K562 (cell line): ENCODE measurements around the gene PLD1. TPM values are rescaled to one million over a fixed set of nuclear protein-coding genes. Genes with fewer than 3 reads are reported as not detected.

Source experiments
- ATAC-seq: fragments of 200-7000 bp; cut with Tn5 transposase; 3 replicates; pipeline ENCODE4 v1.9.1; 2020; ENCODE audit warnings: moderate library complexity
- BruUV-seq: library from RNA; stranded (reverse); fragments of 400-500 nt; replicated peaks from 2 replicates; lab custom pipeline; 2021; lab: Mats Ljungman, UMichigan
- CTCF ChIA-PET: fragments of 300-600 bp; formaldehyde crosslinking; extraction: SDS; loops from one replicate; lab custom pipeline; 2021; ENCODE audit warnings: low intra/inter-chr PET ratio; lab: Yijun Ruan, JAX
- POLR2A ChIA-PET: fragments of 300-600, 350-650 bp; sonication (Branson Sonifier 250); formaldehyde crosslinking; extraction: SDS; loops from one replicate; lab custom pipeline; 2021; ENCODE audit warnings: antibody characterized with exemption, inconsistent platforms; lab: Yijun Ruan, JAX
- DNase-seq, 4 experiments: peaks; one replicate each; pipeline versions ENCODE4 v3.0.0 to v3.0.0-alpha.2; 2011 to 2018; ENCODE audit warnings: low spot score in 3 of 4, mixed read lengths in 3 of 4; ENCODE audit errors: extremely low read depth in 1 of 4
- FAIRE-seq: peaks from 2 replicates; lab custom pipeline; 2011; peaks lifted over from hg19 to GRCh38; lab: Jason Lieb, UNC
- H2AFZ ChIP-seq: 2 replicates; pipeline ENCODE4 v1.6.0; 2011; ENCODE audit warnings: low read depth, low read length, control low read depth, inconsistent platforms
- H3K27ac ChIP-seq: fragments of 200-600 bp; 3 replicates; pipeline ENCODE4 v1.8.0; 2011; ENCODE audit warnings: low read depth, mild to moderate bottlenecking, control low read depth, inconsistent platforms, low read length, moderate library complexity, mixed read lengths; ENCODE audit errors: extremely low read depth
- H3K27me3 ChIP-seq, 2 experiments: fragments of 300-600 bp in 1 of 2; 2 replicates in 1 of 2; 3 replicates in 1 of 2; pipeline versions ENCODE4 v1.6.0 to v1.8.0; 2011; ENCODE audit warnings: inconsistent platforms in 2 of 2, low read length in 2 of 2, mild to moderate bottlenecking in 1 of 2, mixed read lengths in 1 of 2, moderate library complexity in 1 of 2; ENCODE audit not compliant: control insufficient read depth in 2 of 2, insufficient read depth in 2 of 2
- H3K36me3 ChIP-seq: fragments of 300-600 bp; 3 replicates; pipeline ENCODE4 v1.8.0; 2011; ENCODE audit warnings: mild to moderate bottlenecking, low read length, inconsistent platforms; ENCODE audit not compliant: control insufficient read depth, insufficient read depth
- H3K4me1 ChIP-seq, 2 experiments: fragments of 200-600 bp in 1 of 2; replicated peaks in 1 of 2; 2 replicates in 1 of 2; 3 replicates in 1 of 2; pipeline versions ENCODE4 v1.5.1 to v1.8.0; 2011; ENCODE audit warnings: inconsistent platforms in 2 of 2, low read length in 2 of 2, mild to moderate bottlenecking in 1 of 2, mixed read lengths in 1 of 2, moderate library complexity in 1 of 2; ENCODE audit not compliant: control insufficient read depth in 2 of 2, insufficient read depth in 2 of 2
- H3K4me2 ChIP-seq: 2 replicates; pipeline ENCODE4 v1.6.1; 2011; ENCODE audit warnings: low read length, control low read depth, inconsistent platforms, mixed read lengths; ENCODE audit not compliant: insufficient read depth
- H3K4me3 ChIP-seq: fragments of 200-600 bp; sonication (generic), shearing (Covaris generic); 2 replicates; pipeline ENCODE4 v1.5.1; 2016; ENCODE audit warnings: control low read depth, inconsistent platforms
- H3K79me2 ChIP-seq: fragments of 200-600 bp; 3 replicates; pipeline ENCODE4 v1.8.0; 2011; ENCODE audit warnings: low read length, inconsistent platforms; ENCODE audit not compliant: control insufficient read depth, insufficient read depth
- H3K9ac ChIP-seq, 2 experiments: 2 replicates each; pipeline versions ENCODE4 v1.6.0 to v1.6.1; 2011; ENCODE audit warnings: low read depth in 2 of 2, low read length in 2 of 2, control low read depth in 1 of 2, inconsistent platforms in 1 of 2, mild to moderate bottlenecking in 1 of 2, mixed read lengths in 1 of 2; ENCODE audit not compliant: insufficient read depth in 1 of 2
- H3K9me1 ChIP-seq: one replicate; pipeline ENCODE4 v1.6.0; 2011; ENCODE audit warnings: inconsistent platforms, mild to moderate bottlenecking, low read length, moderate library complexity; ENCODE audit not compliant: control insufficient read depth, insufficient read depth
- H3K9me3 ChIP-seq: replicated peaks from 2 replicates; pipeline ENCODE4 v1.5.1; 2011; ENCODE audit warnings: low read depth, low read length, inconsistent platforms; ENCODE audit not compliant: control insufficient read depth, insufficient read depth
- H4K20me1 ChIP-seq: replicated peaks from 2 replicates; pipeline ENCODE4 v1.6.1; 2011; ENCODE audit warnings: low read length, inconsistent platforms, mixed read lengths; ENCODE audit not compliant: control insufficient read depth, insufficient read depth
- C11orf30 ChIP-seq: fragments of 450-650 bp; IDR thresholded peaks from 2 replicates; pipeline ENCODE4 v1.6.1; 2016; ENCODE audit warnings: low read depth, mild to moderate bottlenecking
- GTF2F1 ChIP-seq: IDR thresholded peaks from 2 replicates; pipeline ENCODE4 v1.6.1; 2011; ENCODE audit warnings: low read depth, low read length, improper control_type of control experiment
- HDGF ChIP-seq: fragments of 450-650 bp; IDR thresholded peaks from 2 replicates; pipeline ENCODE4 v1.6.1; 2016
- MAFF ChIP-seq: IDR thresholded peaks from 2 replicates; pipeline ENCODE4 v1.6.1; 2012; ENCODE audit warnings: low read length, improper control_type of control experiment
- MAFG ChIP-seq: fragments of 450-650 bp; conservative IDR thresholded peaks from 2 replicates; pipeline ENCODE4 v1.6.1; 2016; ENCODE audit warnings: missing genetic modification characterization, missing compliant biosample characterization
- MAFK ChIP-seq: IDR thresholded peaks from 2 replicates; pipeline ENCODE4 v1.6.1; 2011; ENCODE audit warnings: low read length, improper control_type of control experiment
- NELFE ChIP-seq: IDR thresholded peaks from 2 replicates; pipeline ENCODE4 v1.6.1; 2011; ENCODE audit warnings: mild to moderate bottlenecking; ENCODE audit not compliant: insufficient read depth, insufficient read length
- RBM39 ChIP-seq: fragments of 200-400 bp; formaldehyde crosslinking; optimal IDR thresholded peaks from 2 replicates; pipeline ENCODE3; 2018; ENCODE audit warnings: low read depth, low read length
- TBL1XR1 ChIP-seq, 2 experiments: IDR thresholded peaks; 2 replicates each; pipeline ENCODE4 v1.6.1; 2012; ENCODE audit warnings: improper control_type of control experiment in 2 of 2, low read length in 2 of 2, mild to moderate bottlenecking in 1 of 2
- ZNF311 ChIP-seq: fragments of 250-450 bp; sonication (Bioruptor Pico); IDR thresholded peaks from 2 replicates; pipeline ENCODE4 v1.4.0; 2020; ENCODE audit warnings: mild to moderate bottlenecking, moderate library complexity
- ZNF316 ChIP-seq: fragments of 450-650 bp; IDR thresholded peaks from 2 replicates; pipeline ENCODE4 v1.6.1; 2016
- WGBS: fragments of 100-300 bp; shearing (Covaris generic); methylation state at CpG from one replicate; pipeline ENCODE4 v1.1.6; 2016; ENCODE audit warnings: low coverage, mixed read lengths; ENCODE audit not compliant: insufficient coverage; ENCODE audit errors: missing lambda C conversion rate; 5-methylcytosine and 5-hydroxymethylcytosine counted together
- in situ Hi-C: fragments of 300-500 bp; cut with MboI; formaldehyde crosslinking; loops from 4 replicates; pipeline ENCODE4 v1.15.0; 2018; ENCODE audit warnings: inconsistent platforms, mixed read lengths
- intact Hi-C: fragments of 100-400 bp; cut with micrococcal nuclease; formaldehyde crosslinking; loops from 2 replicates; pipeline ENCODE4 v1.14.2; 2022
- polyA plus RNA-seq, 8 experiments: library from polyadenylated mRNA; depleted of rRNA in 4 of 8; stranded (reverse) in 5 of 8; unstranded in 3 of 8; fragments of >200 nt; fragmentation: Nextera tagmentation in 2 of 8; fragmentation: Illumina TruSeq in 1 of 8; extraction: Ambion mirVana in 2 of 8; extraction: Trizol in 1 of 8; gene quantifications; 2 replicates each; pipeline versions ENCODE4 v1.2.1 to v1.2.3, GENCODE V29; 2011 to 2014; ENCODE audit warnings: inconsistent platforms in 1 of 8, missing spikeins in 1 of 8
- total RNA-seq, 7 experiments: library from RNA; depleted of rRNA in 6 of 7; stranded (reverse); fragments of >200 nt in 6 of 7; fragmentation: Illumina TruSeq in 2 of 7; extraction: Trizol in 2 of 7; gene quantifications; 2 replicates each; pipeline versions ENCODE4 v1.2.1 to v1.2.3, GENCODE V29; 2011 to 2021; ENCODE audit warnings: low replicate concordance in 1 of 7

The PLD1 gene
- total and polyA plus RNA-seq, 9 of the 15 experiments (the other 6 are each of a cell fraction or from before 2014, with no cell fraction given): 8.4 to 26.1 (median 18.6) TPM

GRCh38 chr3:171663805-171664204, 146.5 kb downstream of the PLD1 start:
- POLR2A ChIA-PET: no interaction called here
- CTCF ChIA-PET: no interaction called here
- Histone ChIP-seq H3K4me3 (no peak overlapping the region), H4K20me1 (no peaks in the 10 kb centered on the region), H3K27me3 (no peaks in the 10 kb centered on the region), H3K36me3 (peaks cover 10% of the 10 kb centered on the region; the same call in 1 of the 3 replicates), H3K4me1 (0 out of 5 replicates have a peak, but pooled peaks cover 0 to 2% of the 10 kb centered on the region in 2 experiments), H3K79me2 (no peaks in the 10 kb centered on the region), H2AFZ (no peak overlapping the region), H3K4me2 (no peak overlapping the region), H3K9ac (no peak overlapping the region), H3K9me3 (no peaks in the 10 kb centered on the region), H3K9me1 (no peaks in the 10 kb centered on the region), H3K27ac (no peak overlapping the region)
- FAIRE-seq (no peak), DNase-seq (no peak), ATAC-seq (no peak)
- WGBS: 72% methylated on average over 4 of the region's 4 CpGs
- intact Hi-C loops (no loop called here), in situ Hi-C loops (no loop called here)
- no TSS peak for BruUV-seq
- TF ChIP-seq ZNF311 (CRISPR knock-in tag): no peak
- TF ChIP-seq MAFF: peak; percentile 53
- TF ChIP-seq GTF2F1: no peak
- TF ChIP-seq HDGF: no peak
- peak; percentile 50 for TF ChIP-seq C11orf30
- peak; percentile 40 for TF ChIP-seq MAFG (tag)
- TF ChIP-seq NELFE: no peak
- TF ChIP-seq TBL1XR1 (IDR thresholded peaks at IDR 0.05; ENCODE audit: low read length in 2 of 2): no peak
- TF ChIP-seq MAFK: peak; percentile 50; the same call in 1 of the 2 replicates
- peak; percentile 80 for TF ChIP-seq ZNF316
- TF ChIP-seq RBM39: no peak
